ENCODE measurements around the gene SRP54.

GRCh38 chr14:34966413-34966812, 16.4 kb upstream of the SRP54 start:
- TF ChIP-seq GTF2F1 (IDR thresholded peaks at IDR 0.05; ENCODE audit: low read length) (no peak), TBP (CRISPR knock-in tag; IDR thresholded peaks at IDR 0.05) (no peak), ATF1 (CRISPR knock-in tag; IDR thresholded peaks at IDR 0.05) (no peak)
- TF ChIP-seq, protein P1, sequence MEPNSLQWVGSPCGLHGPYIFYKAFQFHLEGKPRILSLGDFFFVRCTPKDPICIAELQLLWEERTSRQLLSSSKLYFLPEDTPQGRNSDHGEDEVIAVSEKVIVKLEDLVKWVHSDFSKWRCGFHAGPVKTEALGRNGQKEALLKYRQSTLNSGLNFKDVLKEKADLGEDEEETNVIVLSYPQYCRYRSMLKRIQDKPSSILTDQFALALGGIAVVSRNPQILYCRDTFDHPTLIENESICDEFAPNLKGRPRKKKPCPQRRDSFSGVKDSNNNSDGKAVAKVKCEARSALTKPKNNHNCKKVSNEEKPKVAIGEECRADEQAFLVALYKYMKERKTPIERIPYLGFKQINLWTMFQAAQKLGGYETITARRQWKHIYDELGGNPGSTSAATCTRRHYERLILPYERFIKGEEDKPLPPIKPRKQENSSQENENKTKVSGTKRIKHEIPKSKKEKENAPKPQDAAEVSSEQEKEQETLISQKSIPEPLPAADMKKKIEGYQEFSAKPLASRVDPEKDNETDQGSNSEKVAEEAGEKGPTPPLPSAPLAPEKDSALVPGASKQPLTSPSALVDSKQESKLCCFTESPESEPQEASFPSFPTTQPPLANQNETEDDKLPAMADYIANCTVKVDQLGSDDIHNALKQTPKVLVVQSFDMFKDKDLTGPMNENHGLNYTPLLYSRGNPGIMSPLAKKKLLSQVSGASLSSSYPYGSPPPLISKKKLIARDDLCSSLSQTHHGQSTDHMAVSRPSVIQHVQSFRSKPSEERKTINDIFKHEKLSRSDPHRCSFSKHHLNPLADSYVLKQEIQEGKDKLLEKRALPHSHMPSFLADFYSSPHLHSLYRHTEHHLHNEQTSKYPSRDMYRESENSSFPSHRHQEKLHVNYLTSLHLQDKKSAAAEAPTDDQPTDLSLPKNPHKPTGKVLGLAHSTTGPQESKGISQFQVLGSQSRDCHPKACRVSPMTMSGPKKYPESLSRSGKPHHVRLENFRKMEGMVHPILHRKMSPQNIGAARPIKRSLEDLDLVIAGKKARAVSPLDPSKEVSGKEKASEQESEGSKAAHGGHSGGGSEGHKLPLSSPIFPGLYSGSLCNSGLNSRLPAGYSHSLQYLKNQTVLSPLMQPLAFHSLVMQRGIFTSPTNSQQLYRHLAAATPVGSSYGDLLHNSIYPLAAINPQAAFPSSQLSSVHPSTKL (CRISPR knock-in tag; IDR thresholded peaks at IDR 0.05) = no peak
- TF ChIP-seq, protein P2, sequence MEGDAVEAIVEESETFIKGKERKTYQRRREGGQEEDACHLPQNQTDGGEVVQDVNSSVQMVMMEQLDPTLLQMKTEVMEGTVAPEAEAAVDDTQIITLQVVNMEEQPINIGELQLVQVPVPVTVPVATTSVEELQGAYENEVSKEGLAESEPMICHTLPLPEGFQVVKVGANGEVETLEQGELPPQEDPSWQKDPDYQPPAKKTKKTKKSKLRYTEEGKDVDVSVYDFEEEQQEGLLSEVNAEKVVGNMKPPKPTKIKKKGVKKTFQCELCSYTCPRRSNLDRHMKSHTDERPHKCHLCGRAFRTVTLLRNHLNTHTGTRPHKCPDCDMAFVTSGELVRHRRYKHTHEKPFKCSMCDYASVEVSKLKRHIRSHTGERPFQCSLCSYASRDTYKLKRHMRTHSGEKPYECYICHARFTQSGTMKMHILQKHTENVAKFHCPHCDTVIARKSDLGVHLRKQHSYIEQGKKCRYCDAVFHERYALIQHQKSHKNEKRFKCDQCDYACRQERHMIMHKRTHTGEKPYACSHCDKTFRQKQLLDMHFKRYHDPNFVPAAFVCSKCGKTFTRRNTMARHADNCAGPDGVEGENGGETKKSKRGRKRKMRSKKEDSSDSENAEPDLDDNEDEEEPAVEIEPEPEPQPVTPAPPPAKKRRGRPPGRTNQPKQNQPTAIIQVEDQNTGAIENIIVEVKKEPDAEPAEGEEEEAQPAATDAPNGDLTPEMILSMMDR (CRISPR knock-in tag; IDR thresholded peaks at IDR 0.05) = no peak
